Upper lobe of right lung (tissue), 1 donor: ENCODE measurements around the gene CCDC87. TPM values are rescaled to one million over a fixed set of nuclear protein-coding genes. Genes with fewer than 3 reads are reported as not detected.
"Not testable (repeated sequence)": the region's sequence is repeated elsewhere in the genome, so short reads cannot be mapped to it uniquely, and the experiment has no call there.

Experiments used
- ATAC-seq: fragments of 200-7000 bp; cut with Tn5 transposase; one replicate; pipeline ENCODE4 v1.9.1; 2020; ENCODE audit warnings: mild to moderate bottlenecking, moderate library complexity
- DNase-seq: peaks from one replicate; pipeline ENCODE4 v3.0.0-alpha.2; 2020
- H3K27ac ChIP-seq: fragments of 200-600 bp; one replicate; pipeline ENCODE4 v1.8.0; 2022
- H3K27me3 ChIP-seq: fragments of 200-600 bp; one replicate; pipeline ENCODE4 v1.8.0; 2022; ENCODE audit warnings: mild to moderate bottlenecking
- H3K36me3 ChIP-seq: fragments of 200-600 bp; one replicate; pipeline ENCODE4 v1.8.0; 2022
- H3K4me1 ChIP-seq: fragments of 200-600 bp; one replicate; pipeline ENCODE4 v1.8.0; 2022
- H3K4me3 ChIP-seq: fragments of 200-600 bp; one replicate; pipeline ENCODE4 v1.8.0; 2022; ENCODE audit warnings: mild to moderate bottlenecking
- H3K9me3 ChIP-seq: fragments of 200-600 bp; one replicate; pipeline ENCODE4 v1.8.0; 2022
- intact Hi-C: fragments of 100-400 bp; cut with DNase I; formaldehyde crosslinking; loops from one replicate; pipeline ENCODE4 v1.11.0; 2022
- total RNA-seq: library from RNA; stranded (reverse); fragmentation: NEBNext Ultra II Directional; extraction: Animal tissue kit (Norgen Biotek cat#: 25700); gene quantifications from one replicate; pipeline ENCODE4 v1.2.1, GENCODE V29; 2021
- TF ChIP-seq, protein P1 (sequence below): fragments of 200-600 bp; IDR thresholded peaks from one replicate; pipeline ENCODE4 v1.8.0; 2022; ENCODE audit warnings: antibody characterized with exemption
- donor health status: DM: no; HTN: yes; CAD: no; lungs with severe emphysema.

The CCDC87 gene
- total RNA-seq, 1 donor from 2014 or later, result 0.26 TPM

- ATAC-seq (no peak), DNase-seq (no peak)
- TF ChIP-seq, protein P1, sequence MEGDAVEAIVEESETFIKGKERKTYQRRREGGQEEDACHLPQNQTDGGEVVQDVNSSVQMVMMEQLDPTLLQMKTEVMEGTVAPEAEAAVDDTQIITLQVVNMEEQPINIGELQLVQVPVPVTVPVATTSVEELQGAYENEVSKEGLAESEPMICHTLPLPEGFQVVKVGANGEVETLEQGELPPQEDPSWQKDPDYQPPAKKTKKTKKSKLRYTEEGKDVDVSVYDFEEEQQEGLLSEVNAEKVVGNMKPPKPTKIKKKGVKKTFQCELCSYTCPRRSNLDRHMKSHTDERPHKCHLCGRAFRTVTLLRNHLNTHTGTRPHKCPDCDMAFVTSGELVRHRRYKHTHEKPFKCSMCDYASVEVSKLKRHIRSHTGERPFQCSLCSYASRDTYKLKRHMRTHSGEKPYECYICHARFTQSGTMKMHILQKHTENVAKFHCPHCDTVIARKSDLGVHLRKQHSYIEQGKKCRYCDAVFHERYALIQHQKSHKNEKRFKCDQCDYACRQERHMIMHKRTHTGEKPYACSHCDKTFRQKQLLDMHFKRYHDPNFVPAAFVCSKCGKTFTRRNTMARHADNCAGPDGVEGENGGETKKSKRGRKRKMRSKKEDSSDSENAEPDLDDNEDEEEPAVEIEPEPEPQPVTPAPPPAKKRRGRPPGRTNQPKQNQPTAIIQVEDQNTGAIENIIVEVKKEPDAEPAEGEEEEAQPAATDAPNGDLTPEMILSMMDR, result no peak
- H3K9me3 ChIP-seq, result no peaks in the 10 kb centered on the region
- intact Hi-C loops, result no loop called here
- peak overlapping the region; percentile 90 for H3K4me3 ChIP-seq
- H3K4me1 ChIP-seq, result peaks cover 26% of the 10 kb centered on the region
- H3K36me3 ChIP-seq, result no peaks in the 10 kb centered on the region
- H3K27me3 ChIP-seq, result no peaks in the 10 kb centered on the region
- peak overlapping the region; percentile 85 for H3K27ac ChIP-seq
Observed at GRCh38 chr11:66593650-66594049, 787 bp upstream of the CCDC87 start.

GRCh38 chr11:66593303-66593635, 406 bp upstream of the CCDC87 start:
- ATAC-seq, result no peak
- DNase-seq, result no peak
- Histone ChIP-seq H3K9me3 (no peaks in the 10 kb centered on the region), H3K27ac (peak overlapping the region; percentile 85), H3K27me3 (no peaks in the 10 kb centered on the region), H3K4me3 (peak overlapping the region; percentile 90), H3K4me1 (peaks cover 26% of the 10 kb centered on the region), H3K36me3 (no peaks in the 10 kb centered on the region)
- TF ChIP-seq, protein P1, result no peak
- intact Hi-C loops, result no loop called here

- TF ChIP-seq, protein P1, result no peak
- H3K4me1 ChIP-seq, result peaks cover 26% of the 10 kb centered on the region
- DNase-seq (no peak), ATAC-seq (no peak)
- H3K27ac ChIP-seq, result no peak overlapping the region
- H3K36me3 ChIP-seq, result no peaks in the 10 kb centered on the region
- H3K27me3 ChIP-seq, result no peaks in the 10 kb centered on the region
- no peaks in the 10 kb centered on the region for H3K9me3 ChIP-seq
- no peak overlapping the region for H3K4me3 ChIP-seq
- intact Hi-C loops, result no loop called here
Observed at GRCh38 chr11:66591175-66591574, 1.7 kb downstream of the CCDC87 start.

DNA sequence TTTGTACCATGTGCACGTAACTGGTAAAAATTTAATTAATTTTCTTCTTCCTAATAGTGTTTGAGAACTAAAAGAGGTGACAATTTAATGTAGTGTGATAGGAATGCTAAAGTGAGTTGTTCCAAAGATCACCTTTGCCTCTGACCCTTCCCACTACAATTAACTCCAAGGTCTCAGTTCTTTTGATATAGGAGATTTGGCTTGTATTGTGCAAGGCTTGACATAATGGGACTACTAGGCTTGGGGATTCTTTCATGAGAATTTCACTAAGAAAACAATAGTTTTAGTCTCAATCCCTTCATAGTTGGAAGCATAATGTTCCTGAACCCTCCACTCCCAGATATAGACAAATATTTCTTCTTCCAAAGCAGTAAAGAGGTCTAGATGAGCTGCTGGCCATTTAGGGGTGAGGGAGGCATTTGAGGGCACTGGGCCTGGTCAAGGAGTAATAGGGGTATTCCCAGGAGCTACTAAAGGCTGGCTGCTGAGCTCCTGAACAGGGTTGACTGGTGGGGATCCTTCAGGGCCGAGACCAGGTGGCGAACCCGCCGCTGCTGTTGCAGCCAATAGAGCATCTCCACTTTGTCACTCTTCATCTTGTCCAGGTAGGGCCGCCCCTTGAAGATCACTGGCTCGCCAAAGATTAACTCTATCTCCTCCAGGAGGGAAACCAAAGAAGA, 2.7 kb downstream of the CCDC87 start:
- intact Hi-C loops, result no loop called here
- Histone ChIP-seq H3K4me1 (peaks cover 18% of the 10 kb centered on the region), H3K4me3 (no peak overlapping the region), H3K36me3 (no peaks in the 10 kb centered on the region), H3K9me3 (no peaks in the 10 kb centered on the region), H3K27ac (no peak overlapping the region), H3K27me3 (no peaks in the 10 kb centered on the region)
- TF ChIP-seq, protein P1, result no peak
- ATAC-seq, result no peak
- DNase-seq, result no peak

- H3K36me3 ChIP-seq, H3K27ac ChIP-seq, DNase-seq, intact Hi-C loops, H3K9me3 ChIP-seq, H3K27me3 ChIP-seq, H3K4me3 ChIP-seq, ATAC-seq: not testable (repeated sequence)
- H3K4me1 ChIP-seq, result peaks cover 11% of the 10 kb centered on the region
Observed at GRCh38 chr11:66589315-66589714, 3.5 kb downstream of the CCDC87 start.

- H3K9me3 ChIP-seq, result no peaks in the 10 kb centered on the region
- H3K27me3 ChIP-seq, result no peaks in the 10 kb centered on the region
- ATAC-seq, result no peak
- intact Hi-C loops, result no loop called here
- no peak overlapping the region for H3K4me3 ChIP-seq
- no peaks in the 10 kb centered on the region for H3K4me1 ChIP-seq
- DNase-seq, result no peak
- no peaks in the 10 kb centered on the region for H3K36me3 ChIP-seq
- TF ChIP-seq, protein P1, result no peak
- H3K27ac ChIP-seq, result no peak overlapping the region
Observed at GRCh38 chr11:66586136-66586535, 6.7 kb downstream of the CCDC87 start.

GRCh38 chr11:66585447-66585846, 7.4 kb downstream of the CCDC87 start:
- H3K9me3 ChIP-seq, H3K27ac ChIP-seq, DNase-seq, H3K27me3 ChIP-seq, intact Hi-C loops, H3K4me1 ChIP-seq, H3K4me3 ChIP-seq, ATAC-seq, H3K36me3 ChIP-seq: not testable (repeated sequence)

- H3K4me3 ChIP-seq, H3K9me3 ChIP-seq, DNase-seq, H3K4me1 ChIP-seq, H3K27ac ChIP-seq, H3K36me3 ChIP-seq, ATAC-seq, H3K27me3 ChIP-seq: not testable (repeated sequence)
- intact Hi-C loops, result loop anchor here (5.0 kb wide), 1 partner anchor 95 kb away; the partner anchor contains the start of gene RBM4B
Observed at GRCh38 chr11:66582565-66583147, 10.2 kb downstream of the CCDC87 start.
